Neutrophil (primary cell): ENCODE results near the gene ANAPC7.
A peak's percentile ranks its signal among the peaks of the same experiment; 100 is the strongest.
"Not testable (repeated sequence)": the region's sequence is repeated elsewhere in the genome, so short reads cannot be mapped to it uniquely, and the experiment has no call there.

Experiments used
- H3K27ac ChIP-seq: fragments of 200-600 bp; sonication (generic); 2 replicates; pipeline ENCODE4 v1.5.1; 2016; ENCODE audit warnings: mild to moderate bottlenecking, moderate library complexity
- H3K27me3 ChIP-seq: fragments of 200-600 bp; sonication (generic); 2 replicates; pipeline ENCODE4 v1.6.0; 2016; ENCODE audit warnings: mild to moderate bottlenecking
- H3K36me3 ChIP-seq: fragments of 200-600 bp; sonication (generic); 2 replicates; pipeline ENCODE4 v1.5.1; 2017
- H3K4me1 ChIP-seq, 2 experiments: fragments of 200-600 bp in 1 of 2; sonication (generic) in 1 of 2; 1 replicate in 1 of 2; 2 replicates in 1 of 2; pipeline versions ENCODE4 v1.5.1 to v1.6.1; 2013 to 2016; ENCODE audit warnings: low read depth in 1 of 2, low read length in 1 of 2, mild to moderate bottlenecking in 1 of 2, moderate library complexity in 1 of 2; ENCODE audit not compliant: control insufficient read depth in 1 of 2, insufficient read depth in 1 of 2
- H3K4me3 ChIP-seq, 2 experiments: fragments of 200-600 bp in 1 of 2; sonication (generic) in 1 of 2; 1 replicate in 1 of 2; 2 replicates in 1 of 2; pipeline ENCODE4 v1.5.1; 2013 to 2016; ENCODE audit warnings: low read depth in 1 of 2, low read length in 1 of 2, mild to moderate bottlenecking in 1 of 2, moderate library complexity in 1 of 2
- H3K9me3 ChIP-seq: fragments of 200-600 bp; sonication (generic); 2 replicates; pipeline ENCODE4 v1.5.1; 2016
- CTCF ChIP-seq: fragments of 200-600 bp; sonication (generic); IDR thresholded peaks from 2 replicates; pipeline ENCODE4 v1.5.1; 2016; ENCODE audit warnings: antibody characterized with exemption

The ANAPC7 gene

DNA sequence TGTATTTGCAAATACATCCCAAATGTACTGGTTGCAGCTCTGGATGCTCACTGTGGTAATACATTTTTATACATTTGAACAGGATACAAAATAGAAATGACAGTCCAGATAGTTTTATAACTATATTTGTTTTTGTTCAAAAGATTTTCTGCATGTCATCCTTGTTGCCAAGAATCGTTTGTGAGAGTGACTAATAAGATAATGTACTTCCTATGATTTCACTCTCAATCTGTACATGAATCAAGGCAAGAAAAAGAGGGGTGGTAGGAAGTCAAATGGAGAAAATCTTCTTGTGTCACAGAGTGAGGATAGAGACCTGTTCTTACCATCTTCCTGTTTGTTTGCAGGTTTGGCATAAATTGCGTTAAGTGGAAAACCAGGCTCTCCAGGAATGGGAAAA, 32.7 kb upstream of the ANAPC7 start:
- H3K27ac ChIP-seq = peak overlapping the region; percentile 27
- no peaks in the 10 kb centered on the region for H3K27me3 ChIP-seq
- TF ChIP-seq CTCF = no peak
- no peaks in the 10 kb centered on the region for H3K9me3 ChIP-seq
- peaks cover 4 to 5% of the 10 kb centered on the region in 2 experiments for H3K4me1 ChIP-seq
- H3K36me3 ChIP-seq = peaks cover 77% of the 10 kb centered on the region
- no peak overlapping the region for H3K4me3 ChIP-seq

- no peak for TF ChIP-seq CTCF
- Histone ChIP-seq H3K27me3 (no peaks in the 10 kb centered on the region), H3K9me3 (no peaks in the 10 kb centered on the region), H3K4me3 (no peak overlapping the region), H3K36me3 (peaks cover 36% of the 10 kb centered on the region), H3K4me1 (peaks cover 6 to 8% of the 10 kb centered on the region in 2 experiments), H3K27ac (no peak overlapping the region)
These were observed 28.6 kb upstream of the ANAPC7 start for GRCh38 chr12:110431957-110432587.

DNA sequence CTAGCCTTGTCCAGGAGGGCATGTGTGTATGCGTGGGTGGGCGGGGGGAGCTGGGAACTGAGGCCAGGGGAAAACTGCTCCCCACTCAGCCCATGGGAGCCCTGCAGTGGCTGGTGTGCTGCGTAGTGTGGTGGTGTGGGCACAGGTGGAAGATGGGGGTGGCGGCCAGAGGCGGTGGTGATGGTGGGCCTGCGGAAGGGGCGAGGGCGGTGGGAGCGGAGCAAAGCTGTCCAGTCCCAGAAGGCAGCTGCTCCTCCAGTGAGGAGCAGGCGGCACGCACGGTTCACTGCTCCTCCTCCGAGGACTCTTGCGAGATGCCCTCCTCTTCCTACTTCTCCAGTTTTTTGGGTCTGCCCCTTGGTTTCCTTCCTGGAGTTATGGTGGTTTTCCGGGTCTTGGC, 26.2 kb upstream of the ANAPC7 start:
- not testable (repeated sequence) for H3K4me3 ChIP-seq, H3K9me3 ChIP-seq, H3K27me3 ChIP-seq, H3K27ac ChIP-seq, H3K4me1 ChIP-seq
- H3K36me3 ChIP-seq = peaks cover 12% of the 10 kb centered on the region

DNA sequence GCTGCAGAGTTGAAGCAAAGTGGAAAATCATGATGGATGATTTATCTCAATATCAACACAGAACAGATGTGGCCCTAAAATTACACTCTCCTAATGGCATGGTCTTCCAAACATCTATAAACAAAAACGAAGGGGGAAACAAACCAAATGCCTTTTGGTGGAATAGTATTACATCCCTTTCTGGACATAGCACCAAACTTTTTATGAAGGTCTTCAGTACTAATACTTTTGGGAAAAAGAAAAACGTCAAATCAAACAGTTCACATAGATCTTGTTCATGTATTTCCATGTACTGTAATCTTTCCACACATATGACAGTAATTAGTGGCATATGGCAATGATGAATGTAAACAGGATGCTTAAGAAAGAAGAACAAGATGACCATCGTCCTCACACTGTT, 22.9 kb upstream of the ANAPC7 start:
- no peaks in the 10 kb centered on the region for H3K27me3 ChIP-seq
- no peaks in the 10 kb centered on the region for H3K9me3 ChIP-seq
- no peaks in the 10 kb centered on the region for H3K36me3 ChIP-seq
- TF ChIP-seq CTCF = no peak
- no peak overlapping the region for H3K4me3 ChIP-seq
- H3K4me1 ChIP-seq = peaks cover 4 to 10% of the 10 kb centered on the region in 2 experiments
- no peak overlapping the region for H3K27ac ChIP-seq

DNA sequence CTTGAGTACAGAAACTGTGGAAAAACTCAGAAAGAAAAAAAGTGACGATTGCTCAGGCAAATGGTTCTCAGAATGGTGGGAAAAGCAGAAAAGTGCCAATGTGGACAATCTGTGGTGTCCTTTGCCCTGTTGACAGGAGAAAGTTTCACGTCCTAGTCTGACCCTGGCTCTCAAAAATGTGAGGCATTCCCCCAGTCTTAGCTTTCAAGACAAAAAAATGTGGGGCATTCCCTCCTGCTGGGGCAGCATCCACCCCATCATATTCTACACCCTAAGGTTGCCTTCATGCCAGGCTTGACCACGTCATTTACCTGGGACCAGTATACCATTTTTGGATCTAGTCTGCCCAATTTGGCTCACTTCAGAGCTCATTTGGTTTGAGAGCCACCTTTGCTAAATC, 20.7 kb upstream of the ANAPC7 start:
- H3K36me3 ChIP-seq = no peaks in the 10 kb centered on the region
- no peaks in the 10 kb centered on the region for H3K27me3 ChIP-seq
- no peak overlapping the region for H3K27ac ChIP-seq
- peaks cover 0 to 5% of the 10 kb centered on the region in 2 experiments for H3K4me1 ChIP-seq
- no peaks in the 10 kb centered on the region for H3K9me3 ChIP-seq
- TF ChIP-seq CTCF = no peak
- no peak overlapping the region for H3K4me3 ChIP-seq

GRCh38 chr12:110421701-110422100, 18.2 kb upstream of the ANAPC7 start:
- no peaks in the 10 kb centered on the region for H3K9me3 ChIP-seq
- H3K27me3 ChIP-seq = no peaks in the 10 kb centered on the region
- H3K4me3 ChIP-seq = no peak overlapping the region
- no peaks in the 10 kb centered on the region for H3K36me3 ChIP-seq
- H3K4me1 ChIP-seq = peaks cover 11 to 17% of the 10 kb centered on the region in 2 experiments
- no peak for TF ChIP-seq CTCF
- H3K27ac ChIP-seq = no peak overlapping the region
